GM19438 (cell line): Measurements from ENCODE around the gene CPLX1.
"Not testable (repeated sequence)": the region's sequence is repeated elsewhere in the genome, so short reads cannot be mapped to it uniquely, and the experiment has no call there.

ENCODE experiments used
- ATAC-seq: cut with Tn5 transposase; IDR thresholded peaks from one replicate; pipeline ENCODE4 v1.9.1; 2021; ENCODE audit warnings: low read depth; ENCODE audit not compliant: unreplicated experiment

Gene CPLX1

GRCh38 chr4:742742-743311 lies 83.1 kb downstream of the CPLX1 start:
- ATAC-seq = peak; percentile 64

GRCh38 chr4:742096-742741 lies 83.7 kb downstream of the CPLX1 start:
- no peak for ATAC-seq

- ATAC-seq = no peak
Measured at GRCh38 chr4:740656-741282, 85.2 kb downstream of the CPLX1 start.

GRCh38 chr4:740011-740410 lies 85.9 kb downstream of the CPLX1 start:
- ATAC-seq = no peak

GRCh38 chr4:739569-739968 lies 86.4 kb downstream of the CPLX1 start:
- no peak for ATAC-seq

- no peak for ATAC-seq
Measured at GRCh38 chr4:738781-739280, 87.1 kb downstream of the CPLX1 start.

- not testable (repeated sequence) for ATAC-seq
Measured at GRCh38 chr4:736561-736960, 89.4 kb downstream of the CPLX1 start.

GRCh38 chr4:735583-735982 lies 90.3 kb downstream of the CPLX1 start:
- ATAC-seq = no peak
